Testis (tissue), 2 donors: ENCODE measurements around the gene EEA1.

Source experiments
- CTCF ChIP-seq, 3 experiments: fragments of 450-650 bp in 2 of 3; fragments of 200-600 bp in 1 of 3; sonication (generic) in 1 of 3; IDR thresholded peaks; one replicate each; pipeline ENCODE4 v1.5.1; 2016 to 2019; ENCODE audit warnings: antibody characterized with exemption in 3 of 3, mild to moderate bottlenecking in 2 of 3, moderate library complexity in 1 of 3
- POLR2A ChIP-seq: fragments of 450-650 bp; IDR thresholded peaks from one replicate; pipeline ENCODE4 v1.6.1; 2017; ENCODE audit warnings: antibody characterized with exemption, mild to moderate bottlenecking, moderate library complexity

DNA sequence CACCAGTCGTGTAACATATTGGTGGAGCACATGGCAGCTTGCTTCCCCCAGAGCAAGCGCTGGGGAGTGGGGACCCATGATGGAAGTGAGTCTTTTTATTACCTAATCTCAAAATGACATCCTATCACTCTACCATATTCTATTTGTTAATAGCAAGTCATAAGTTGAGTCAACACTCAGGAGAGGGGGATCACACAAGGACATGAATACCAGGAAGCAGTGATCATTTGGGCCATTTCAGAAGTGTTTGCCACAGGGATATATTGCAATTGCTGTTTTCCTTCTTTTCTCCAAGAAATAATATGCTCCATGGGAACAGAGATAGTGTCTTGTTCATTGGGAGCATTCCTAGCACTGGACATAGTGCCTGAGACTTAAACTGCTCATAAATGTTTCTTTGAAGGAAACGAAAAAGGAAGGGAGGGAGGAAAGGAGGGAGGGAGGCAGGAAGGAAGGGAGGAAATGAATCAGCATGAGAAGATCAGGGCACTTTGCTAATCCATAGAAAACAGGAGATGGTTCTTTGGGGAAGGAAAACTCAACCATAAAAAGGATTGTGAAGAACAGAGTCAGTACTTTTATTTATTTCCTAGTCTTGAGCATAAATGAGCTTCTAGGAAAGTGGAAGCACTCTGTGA is 39.2 kb upstream of the EEA1 start:
- TF ChIP-seq POLR2A (no peak), CTCF (IDR thresholded peaks at IDR 0.05) (no peak)
